Measurements from ENCODE around the gene DUSP8.
"Not testable (repeated sequence)": the region's sequence is repeated elsewhere in the genome, so short reads cannot be mapped to it uniquely, and the experiment has no call there.

Gene DUSP8

DNA sequence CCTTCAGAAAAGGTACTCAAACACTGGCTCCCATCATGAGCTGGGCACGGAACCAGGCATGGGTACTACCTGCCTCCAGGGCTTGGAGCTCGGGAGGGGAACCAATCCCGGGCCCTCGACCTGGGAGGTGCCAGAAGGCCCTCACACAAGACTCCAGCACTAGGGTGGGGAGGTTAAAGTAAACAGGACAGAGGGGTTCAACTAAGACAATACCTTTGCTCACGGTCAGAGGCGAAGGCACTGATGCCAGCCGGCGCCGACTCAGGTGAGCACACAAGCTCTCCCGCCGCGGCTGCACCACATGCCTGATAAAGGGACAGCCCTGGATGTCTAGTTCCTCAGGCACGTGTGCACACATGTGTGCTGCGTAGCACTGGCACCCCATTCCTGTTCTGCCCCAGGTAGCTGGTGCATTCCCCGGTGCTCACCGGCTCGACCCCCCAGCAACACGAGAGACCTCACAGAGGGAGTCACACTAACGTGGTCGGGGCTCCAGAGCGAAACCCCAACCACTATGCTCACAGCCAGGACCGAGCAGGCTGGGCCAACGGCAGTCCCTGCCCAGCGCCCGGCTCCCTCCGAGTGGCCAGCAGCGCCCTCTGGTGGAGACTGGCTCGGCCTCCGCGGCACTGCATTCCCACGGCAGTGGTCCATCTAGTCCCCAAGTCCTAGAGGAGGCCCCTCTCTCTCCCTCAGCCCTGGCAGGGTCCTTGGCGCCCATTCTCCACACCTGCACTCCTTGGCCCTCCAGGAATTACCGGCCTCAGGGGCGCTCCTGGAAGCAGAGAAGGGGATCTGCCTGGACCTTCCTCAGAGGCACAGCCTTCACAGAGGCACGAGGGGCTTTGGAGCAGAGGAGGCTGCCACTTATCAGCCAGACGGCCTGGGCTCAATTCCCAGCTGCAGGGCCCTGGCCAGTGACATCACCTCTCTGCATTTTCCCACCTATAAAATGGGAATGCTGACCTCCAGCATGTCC lies 56.7 kb downstream of the DUSP8 start:
- no peak overlapping the region for H3K4me3 ChIP-seq (ENCODE audit: low read depth, low read length)
- peak; percentile 70 for DNase-seq (ENCODE audit: low read depth)
- TF ChIP-seq, protein P1, sequence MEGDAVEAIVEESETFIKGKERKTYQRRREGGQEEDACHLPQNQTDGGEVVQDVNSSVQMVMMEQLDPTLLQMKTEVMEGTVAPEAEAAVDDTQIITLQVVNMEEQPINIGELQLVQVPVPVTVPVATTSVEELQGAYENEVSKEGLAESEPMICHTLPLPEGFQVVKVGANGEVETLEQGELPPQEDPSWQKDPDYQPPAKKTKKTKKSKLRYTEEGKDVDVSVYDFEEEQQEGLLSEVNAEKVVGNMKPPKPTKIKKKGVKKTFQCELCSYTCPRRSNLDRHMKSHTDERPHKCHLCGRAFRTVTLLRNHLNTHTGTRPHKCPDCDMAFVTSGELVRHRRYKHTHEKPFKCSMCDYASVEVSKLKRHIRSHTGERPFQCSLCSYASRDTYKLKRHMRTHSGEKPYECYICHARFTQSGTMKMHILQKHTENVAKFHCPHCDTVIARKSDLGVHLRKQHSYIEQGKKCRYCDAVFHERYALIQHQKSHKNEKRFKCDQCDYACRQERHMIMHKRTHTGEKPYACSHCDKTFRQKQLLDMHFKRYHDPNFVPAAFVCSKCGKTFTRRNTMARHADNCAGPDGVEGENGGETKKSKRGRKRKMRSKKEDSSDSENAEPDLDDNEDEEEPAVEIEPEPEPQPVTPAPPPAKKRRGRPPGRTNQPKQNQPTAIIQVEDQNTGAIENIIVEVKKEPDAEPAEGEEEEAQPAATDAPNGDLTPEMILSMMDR (conservative IDR thresholded peaks at IDR 0.05; ENCODE audit: low read depth, low read length) = peak; percentile 93

DNA sequence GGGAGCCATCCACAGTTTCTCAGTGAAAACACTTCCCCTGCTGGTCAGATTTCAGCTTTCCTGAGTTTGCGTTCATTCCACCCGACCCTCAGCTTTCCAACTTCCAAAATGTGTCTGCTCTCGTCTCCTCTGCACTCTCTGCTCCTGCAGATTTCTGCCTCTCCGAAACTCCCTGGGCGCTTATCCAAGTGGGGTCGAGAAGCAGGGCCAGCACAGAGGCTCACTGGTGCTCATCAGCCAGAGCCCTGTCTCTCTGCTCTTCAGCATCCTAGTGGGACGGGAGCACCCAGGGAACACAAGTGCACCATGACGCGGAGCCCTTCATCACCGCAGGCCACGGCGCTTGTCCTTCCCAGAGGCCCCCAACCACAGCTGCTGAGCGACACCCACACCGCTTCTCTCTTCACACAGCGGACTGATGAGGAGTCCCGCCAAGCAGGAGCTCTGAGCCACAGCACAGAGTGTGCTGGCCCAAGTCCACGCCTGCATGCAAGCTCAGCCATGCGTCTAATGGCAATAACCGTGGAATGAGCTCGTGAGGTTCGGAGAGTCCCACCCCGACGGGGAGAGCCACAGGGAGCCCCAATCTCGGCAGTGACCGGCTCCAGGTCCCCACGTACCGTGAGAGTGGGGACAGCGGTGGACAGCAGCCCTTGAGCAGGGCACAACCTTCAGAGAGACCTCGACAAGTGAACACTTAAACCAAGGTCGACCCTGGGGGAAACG lies 57.6 kb downstream of the DUSP8 start:
- H3K4me3 ChIP-seq (ENCODE audit: low read depth, low read length) = no peak overlapping the region
- no peak for DNase-seq (ENCODE audit: low read depth)
- TF ChIP-seq, protein P1 (conservative IDR thresholded peaks at IDR 0.05; ENCODE audit: low read depth, low read length) = peak; percentile 4

DNA sequence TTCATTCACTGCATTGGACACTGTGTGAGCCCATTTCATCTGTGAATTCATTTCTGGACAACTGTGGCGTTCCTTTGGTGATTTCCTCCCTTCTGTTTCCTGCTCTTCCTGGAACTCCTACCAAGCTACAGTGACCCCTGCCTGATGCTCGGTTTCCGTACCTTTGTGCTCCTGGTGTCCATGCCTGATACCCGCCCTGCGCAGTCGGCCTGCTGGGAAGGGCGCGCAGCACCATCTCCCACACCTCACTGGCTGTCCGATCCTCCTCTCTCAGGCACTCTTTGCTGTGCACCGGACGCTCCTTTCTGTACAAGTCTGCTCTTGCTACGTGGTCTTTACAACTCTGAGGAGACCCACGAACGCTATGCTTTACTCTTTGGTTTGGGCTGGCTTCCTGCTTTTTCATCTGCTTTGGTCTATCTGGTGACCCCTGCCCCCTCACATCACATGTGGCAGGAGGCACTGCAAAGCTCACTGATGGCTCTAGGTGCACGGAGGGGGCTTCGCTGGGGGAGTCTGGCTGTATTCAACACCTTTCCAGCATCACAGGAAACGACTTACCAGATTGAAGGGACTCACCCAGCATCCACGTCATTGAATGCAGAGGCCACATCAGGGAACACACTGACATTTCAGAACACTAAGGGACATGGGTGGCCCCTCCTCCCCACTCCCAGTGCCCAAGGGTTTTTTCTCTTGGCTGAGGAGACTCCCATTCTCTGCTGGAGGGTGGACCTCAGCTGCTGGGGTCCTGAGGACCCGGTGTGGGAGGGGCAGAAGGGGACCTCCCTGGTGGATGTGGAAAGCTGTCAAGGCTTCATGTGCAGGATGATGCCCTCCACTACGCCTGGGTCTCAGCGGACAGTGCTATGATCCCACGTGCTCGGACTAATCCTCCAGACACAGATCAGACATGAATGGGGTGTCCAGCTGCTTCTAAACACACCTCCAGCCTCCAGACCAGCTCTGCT lies 58.5 kb downstream of the DUSP8 start:
- DNase-seq (ENCODE audit: low read depth) = no peak
- no peak overlapping the region for H3K4me3 ChIP-seq (ENCODE audit: low read depth, low read length)
- TF ChIP-seq, protein P1 (conservative IDR thresholded peaks at IDR 0.05; ENCODE audit: low read depth, low read length) = no peak

DNA sequence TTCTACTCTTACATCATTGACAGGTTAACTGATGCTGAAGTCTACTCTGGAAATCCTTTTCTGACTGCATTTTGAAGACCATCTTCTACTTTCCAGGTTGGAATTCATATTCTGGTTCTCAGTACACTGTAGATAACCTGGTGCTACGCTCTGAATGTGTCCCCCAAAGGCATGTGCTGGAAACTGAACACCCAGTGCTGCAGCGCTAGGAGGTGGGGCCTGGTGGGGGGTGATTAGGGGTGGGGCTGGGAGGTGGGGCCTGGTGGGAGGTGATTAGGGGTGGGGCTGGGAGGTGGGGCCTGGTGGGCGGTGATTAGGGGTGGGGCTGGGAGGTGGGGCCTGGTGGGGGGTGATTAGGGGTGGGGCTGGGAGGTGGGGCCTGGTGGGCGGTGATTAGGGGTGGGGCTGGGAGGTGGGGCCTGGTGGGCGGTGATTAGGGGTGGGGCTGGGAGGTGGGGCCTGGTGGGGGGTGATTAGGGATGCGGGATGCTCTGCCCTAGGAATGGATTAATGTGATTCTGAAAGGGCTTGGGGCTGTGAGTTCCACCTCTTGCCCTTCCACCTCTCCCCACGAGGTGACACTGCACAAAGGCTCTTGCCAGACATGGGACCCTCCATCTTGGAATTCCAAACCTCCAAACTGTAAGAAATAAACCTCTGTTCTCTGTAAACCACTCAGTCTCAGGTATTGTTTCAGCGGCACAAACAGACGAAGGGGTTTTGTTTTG lies 59.4 kb downstream of the DUSP8 start:
- H3K4me3 ChIP-seq (ENCODE audit: low read depth, low read length); DNase-seq (ENCODE audit: low read depth): not testable (repeated sequence)

DNA sequence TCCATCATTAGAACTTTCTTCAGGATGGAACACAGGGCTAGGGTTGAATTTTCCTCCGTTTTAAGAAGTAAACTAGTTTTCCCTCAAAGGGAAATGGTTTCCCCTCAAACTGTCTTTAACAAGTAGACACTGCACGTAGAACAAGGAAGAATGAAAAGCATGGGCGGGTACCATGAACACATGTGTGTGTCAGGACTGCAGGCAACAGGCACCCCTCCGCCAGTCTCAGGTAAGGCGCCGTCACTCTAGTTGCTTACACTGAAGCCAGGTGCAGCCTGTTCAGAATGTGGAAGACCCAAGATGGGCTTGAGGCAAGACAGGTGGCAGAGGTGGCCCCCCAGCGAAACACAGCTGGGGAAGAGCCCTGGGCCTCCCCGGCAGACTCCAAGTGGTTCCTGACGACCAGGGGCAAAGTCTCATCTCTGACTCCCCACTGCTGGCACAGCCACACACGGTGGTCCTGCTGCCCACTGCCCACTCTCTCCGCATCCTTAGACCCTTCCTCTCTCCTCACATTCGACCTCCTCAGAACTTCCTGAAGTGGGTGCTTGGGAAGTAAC lies 60.1 kb downstream of the DUSP8 start:
- TF ChIP-seq, protein P1 (conservative IDR thresholded peaks at IDR 0.05; ENCODE audit: low read depth, low read length) = no peak
- no peak for DNase-seq (ENCODE audit: low read depth)
- H3K4me3 ChIP-seq (ENCODE audit: low read depth, low read length) = no peak overlapping the region

DNA sequence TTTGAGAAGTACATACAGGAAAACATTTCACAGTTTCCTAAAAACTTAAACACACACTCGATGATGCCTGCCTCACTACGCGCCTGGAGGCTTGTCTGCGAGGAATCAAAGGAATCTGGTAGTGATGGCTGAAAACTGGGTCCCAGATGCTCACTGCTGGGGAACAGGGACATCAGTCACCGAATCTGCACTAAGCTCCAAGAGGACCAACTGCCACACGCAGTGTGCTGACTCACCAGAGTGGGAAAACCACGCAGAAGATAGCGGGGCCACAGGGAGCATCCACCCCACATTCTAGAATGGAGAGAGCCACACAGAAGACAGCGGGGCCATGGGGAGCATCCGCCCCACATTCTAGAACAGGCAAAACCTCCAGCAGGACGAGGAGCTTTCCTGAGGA lies 61.1 kb downstream of the DUSP8 start:
- no peak for DNase-seq (ENCODE audit: low read depth)
- TF ChIP-seq, protein P1 (conservative IDR thresholded peaks at IDR 0.05; ENCODE audit: low read depth, low read length) = no peak

DNA sequence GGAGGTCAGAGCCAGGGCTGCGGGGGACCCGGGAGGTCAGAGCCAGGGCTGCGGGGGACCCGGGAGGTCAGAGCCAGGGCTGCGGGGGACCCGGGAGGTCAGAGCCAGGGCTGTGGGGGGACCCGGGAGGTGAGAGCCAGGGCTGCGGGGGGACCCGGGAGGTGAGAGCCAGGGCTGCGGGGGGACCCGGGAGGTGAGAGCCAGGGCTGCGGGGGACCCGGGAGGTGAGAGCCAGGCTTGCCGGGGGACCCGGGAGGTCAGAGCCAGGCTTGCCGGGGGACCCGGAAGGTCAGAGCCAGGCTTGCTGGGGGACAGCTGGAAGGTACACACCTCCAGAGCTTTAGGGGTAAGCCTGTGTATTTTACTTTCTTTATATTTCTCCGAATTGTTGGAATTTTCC lies 61.7 kb downstream of the DUSP8 start:
- H3K4me3 ChIP-seq (ENCODE audit: low read depth, low read length) = not testable (repeated sequence)

More for the DNA sequence above, 61.1 kb downstream of the DUSP8 start:
- no peak overlapping the region for H3K4me3 ChIP-seq (ENCODE audit: low read depth, low read length)

More for the DNA sequence above, 61.7 kb downstream of the DUSP8 start:
- DNase-seq (ENCODE audit: low read depth) = not testable (repeated sequence)
